Prostate gland (tissue), 2 donors: ENCODE measurements around the gene EPHB3.

ENCODE experiments used
- CTCF ChIP-seq, 4 experiments: fragments of 200-600 bp in 2 of 4; fragments of 450-650 bp in 2 of 4; sonication (generic) in 2 of 4; IDR thresholded peaks; 1 replicate in 3 of 4; 2 replicates in 1 of 4; pipeline ENCODE4 v1.5.1; 2016 to 2019; ENCODE audit warnings: antibody characterized with exemption in 4 of 4, mild to moderate bottlenecking in 2 of 4, moderate library complexity in 2 of 4
- POLR2AphosphoS5 ChIP-seq: sonication (generic); formaldehyde crosslinking; IDR thresholded peaks from one replicate; pipeline ENCODE4 v1.6.1; 2017; ENCODE audit warnings: antibody characterized with exemption

GRCh38 chr3:184588776-184589175 is 27.2 kb downstream of the EPHB3 start:
- no peak for TF ChIP-seq CTCF (IDR thresholded peaks at IDR 0.05)
- no peak for TF ChIP-seq POLR2AphosphoS5
